GM12801 (cell line): Measurements from ENCODE around the gene TACR1.

ENCODE experiments used
- TF ChIP-seq, protein P1 (sequence below): IDR thresholded peaks from one replicate; pipeline ENCODE4 v1.5.1; 2011; ENCODE audit warnings: control low read depth; ENCODE audit not compliant: insufficient read length; ENCODE audit errors: extremely low read depth

TACR1 gene

DNA sequence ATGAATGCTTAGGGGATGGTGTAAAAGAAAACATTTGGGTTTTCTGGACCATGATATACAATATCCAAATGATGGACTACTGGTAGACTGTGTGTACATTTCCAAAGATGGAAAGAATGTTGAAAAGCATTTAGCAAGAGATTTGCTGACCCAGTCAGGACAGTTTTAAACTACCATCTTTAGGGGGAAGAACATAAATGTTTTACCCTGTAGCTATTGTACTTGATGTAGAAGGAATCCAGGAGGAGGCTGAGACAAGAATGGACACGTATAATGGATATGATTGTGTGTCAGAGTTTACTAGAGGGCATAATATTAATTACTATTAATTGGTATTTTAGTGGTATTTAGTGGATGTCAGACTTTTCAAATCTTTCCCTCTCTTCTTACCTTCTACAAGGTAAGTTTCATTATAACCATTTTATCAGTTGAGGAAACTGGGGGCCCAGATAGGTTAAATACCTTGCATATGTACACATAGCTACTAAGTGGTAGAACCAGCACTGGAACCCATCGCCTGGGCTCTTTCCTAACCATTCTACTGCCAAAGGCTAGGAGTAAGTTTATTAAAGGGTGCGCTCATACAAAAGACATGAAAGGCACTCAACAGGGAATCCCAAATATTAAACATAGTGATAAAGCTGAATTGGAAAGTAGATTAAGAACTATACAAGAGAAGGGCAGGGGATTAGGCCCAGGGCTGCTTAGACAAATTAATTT, 8.9 kb downstream of the TACR1 start:
- TF ChIP-seq, protein P1, sequence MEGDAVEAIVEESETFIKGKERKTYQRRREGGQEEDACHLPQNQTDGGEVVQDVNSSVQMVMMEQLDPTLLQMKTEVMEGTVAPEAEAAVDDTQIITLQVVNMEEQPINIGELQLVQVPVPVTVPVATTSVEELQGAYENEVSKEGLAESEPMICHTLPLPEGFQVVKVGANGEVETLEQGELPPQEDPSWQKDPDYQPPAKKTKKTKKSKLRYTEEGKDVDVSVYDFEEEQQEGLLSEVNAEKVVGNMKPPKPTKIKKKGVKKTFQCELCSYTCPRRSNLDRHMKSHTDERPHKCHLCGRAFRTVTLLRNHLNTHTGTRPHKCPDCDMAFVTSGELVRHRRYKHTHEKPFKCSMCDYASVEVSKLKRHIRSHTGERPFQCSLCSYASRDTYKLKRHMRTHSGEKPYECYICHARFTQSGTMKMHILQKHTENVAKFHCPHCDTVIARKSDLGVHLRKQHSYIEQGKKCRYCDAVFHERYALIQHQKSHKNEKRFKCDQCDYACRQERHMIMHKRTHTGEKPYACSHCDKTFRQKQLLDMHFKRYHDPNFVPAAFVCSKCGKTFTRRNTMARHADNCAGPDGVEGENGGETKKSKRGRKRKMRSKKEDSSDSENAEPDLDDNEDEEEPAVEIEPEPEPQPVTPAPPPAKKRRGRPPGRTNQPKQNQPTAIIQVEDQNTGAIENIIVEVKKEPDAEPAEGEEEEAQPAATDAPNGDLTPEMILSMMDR = no peak

DNA sequence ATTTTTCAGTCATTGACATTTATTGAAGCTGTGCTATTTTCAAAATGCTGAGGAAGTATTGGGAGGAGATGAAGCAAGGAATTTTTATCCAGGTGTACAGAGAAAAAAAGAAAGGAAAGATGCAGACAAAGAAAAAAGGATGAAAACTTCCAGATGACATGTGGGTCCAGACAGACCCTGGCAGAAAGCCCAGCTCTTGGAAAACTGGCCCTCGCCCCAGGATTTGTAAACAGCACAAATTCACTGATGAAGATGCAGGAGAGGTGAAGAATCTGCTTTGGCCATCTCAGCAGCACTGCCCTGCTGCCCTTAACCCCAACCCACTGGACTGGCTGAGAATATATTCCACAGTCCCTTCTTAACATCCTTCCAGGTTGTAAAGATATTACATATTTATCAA, 12.5 kb downstream of the TACR1 start:
- TF ChIP-seq, protein P1 = no peak

DNA sequence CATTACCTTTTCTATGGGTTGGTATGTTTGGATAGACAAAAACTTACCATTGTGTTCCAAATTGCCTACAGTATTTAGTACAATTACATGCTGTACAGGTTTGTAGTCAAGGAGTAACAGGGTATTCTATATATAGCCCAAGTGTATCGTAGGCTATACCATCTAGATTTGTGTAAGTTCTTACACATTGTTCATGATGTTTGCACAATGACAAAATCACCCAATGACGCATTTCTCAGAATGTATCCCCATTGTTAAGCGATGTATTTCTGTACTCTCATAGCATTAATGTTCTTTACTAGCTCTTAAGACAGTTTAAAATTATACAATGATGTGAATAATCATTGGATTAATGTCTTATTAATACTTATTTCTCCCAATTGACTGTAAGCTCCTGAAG, 16.7 kb downstream of the TACR1 start:
- TF ChIP-seq, protein P1 = no peak

DNA sequence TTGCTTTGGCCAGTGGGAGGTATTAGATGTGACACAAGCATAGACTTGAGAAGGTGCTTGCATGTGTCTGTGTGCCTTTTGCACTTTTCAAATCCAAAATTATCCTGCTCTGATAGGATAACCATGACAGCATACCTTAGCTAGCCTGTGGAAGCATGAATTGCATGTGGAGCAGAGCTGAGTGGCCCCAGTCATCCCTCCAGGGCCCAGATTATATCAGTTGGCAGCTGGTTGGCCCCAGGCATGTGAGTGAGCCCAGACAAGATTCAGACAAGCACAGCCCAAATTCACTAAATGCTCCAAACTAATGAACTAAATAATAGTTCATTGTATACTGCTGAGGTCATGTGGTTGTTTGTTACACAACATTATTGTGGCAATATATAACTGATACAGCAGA, 18.8 kb downstream of the TACR1 start:
- TF ChIP-seq, protein P1 = no peak

DNA sequence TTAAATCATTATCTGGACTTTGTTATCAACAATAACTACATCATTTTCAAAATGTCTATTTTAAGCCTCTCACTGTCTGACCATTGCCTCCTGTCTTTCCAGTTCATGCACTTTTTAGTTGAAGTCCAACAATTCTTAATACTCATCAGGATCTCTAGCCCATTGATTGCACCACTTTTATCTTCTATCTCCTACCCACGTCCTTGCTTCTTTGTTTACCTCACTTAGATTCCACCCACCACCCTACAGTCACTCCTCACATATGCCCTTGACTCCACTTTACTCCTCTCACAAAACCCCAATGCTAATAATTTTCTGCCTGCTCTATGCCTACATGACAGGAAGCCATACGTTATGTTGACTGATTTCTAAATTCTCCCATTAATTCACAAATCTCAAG, 21.9 kb downstream of the TACR1 start:
- TF ChIP-seq, protein P1 = no peak

DNA sequence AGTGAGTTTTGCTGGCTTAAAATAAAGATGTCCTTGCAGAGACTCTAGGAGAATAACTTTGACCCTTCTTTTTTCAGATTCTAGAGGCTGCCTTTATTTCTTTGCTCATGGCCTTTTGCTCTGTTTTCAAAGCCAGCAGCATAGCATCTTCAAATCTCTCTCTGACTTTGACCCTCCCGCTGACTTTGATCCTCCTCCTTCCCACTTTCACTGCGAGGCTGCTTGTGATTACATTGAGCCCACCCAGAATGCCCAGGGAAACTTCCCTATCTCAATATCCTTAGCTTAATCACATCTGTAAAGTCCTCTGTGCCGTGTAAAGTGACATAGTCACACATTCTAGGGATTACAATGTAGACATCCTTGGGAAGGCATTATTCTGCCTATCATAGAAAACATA, 23.9 kb downstream of the TACR1 start:
- TF ChIP-seq, protein P1 = no peak

DNA sequence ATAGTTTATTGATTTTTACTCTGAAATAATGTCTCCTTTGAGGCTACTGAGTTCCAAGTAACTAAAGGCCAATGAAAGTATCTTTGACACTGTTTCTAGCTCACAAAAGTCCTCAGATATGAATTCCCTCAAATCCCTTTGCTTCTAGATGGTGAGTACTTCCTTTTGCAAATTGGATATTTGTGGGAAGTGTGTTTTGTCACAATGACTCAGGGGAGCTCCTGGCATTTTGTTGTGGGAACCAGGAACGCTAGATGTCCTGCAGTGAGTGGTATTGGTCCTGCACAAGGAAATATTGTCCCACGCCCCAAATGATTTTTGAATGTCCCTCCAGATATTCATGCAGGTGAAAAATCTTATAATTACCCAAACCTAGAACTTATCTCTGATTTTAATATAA, 24.3 kb downstream of the TACR1 start:
- TF ChIP-seq, protein P1 = no peak

DNA sequence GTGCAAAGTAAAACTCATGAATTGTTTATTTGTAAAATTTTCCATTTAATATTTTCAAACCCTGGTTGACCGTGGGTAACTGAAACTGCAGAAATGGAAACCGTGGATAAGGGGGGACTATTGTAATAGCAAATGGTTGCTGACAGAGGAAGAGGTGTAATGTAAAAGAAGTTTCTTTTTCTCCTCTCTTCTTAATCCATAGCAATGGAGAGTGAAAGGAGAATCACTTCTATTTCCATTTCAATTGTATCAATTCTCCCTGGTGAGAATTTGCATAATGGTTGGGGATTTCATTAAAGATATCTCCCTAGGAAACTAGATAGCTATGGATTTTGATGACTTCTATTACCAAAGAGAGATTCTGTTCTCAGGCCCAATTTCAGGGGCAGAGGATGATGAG, 24.8 kb downstream of the TACR1 start:
- TF ChIP-seq, protein P1 = no peak
